SK-N-SH treated with all-trans-retinoic acid at 6 μM for 48 hours (cell line): ENCODE results near the gene SIRPB2.

Experiments used
- ATAC-seq: fragments of 200-7000 bp; cut with Tn5 transposase; 3 replicates; pipeline ENCODE4 v1.9.1; 2020; ENCODE audit warnings: mild to moderate bottlenecking, moderate library complexity
- ARNTL ChIP-seq: fragments of 450-650 bp; formaldehyde crosslinking; IDR thresholded peaks from 2 replicates; pipeline ENCODE4 v1.5.0; 2020; ENCODE audit warnings: low read depth, mild to moderate bottlenecking, moderate library complexity, borderline replicate concordance
- BACH2 ChIP-seq: fragments of 250-450 bp; sonication (Bioruptor Pico); IDR thresholded peaks from 2 replicates; pipeline ENCODE4 v1.9.0; 2021; ENCODE audit warnings: mild to moderate bottlenecking, borderline replicate concordance
- CSDC2 ChIP-seq: fragments of 250-450 bp; sonication (Bioruptor Pico); IDR thresholded peaks from 2 replicates; pipeline ENCODE4 v1.5.0; 2020; ENCODE audit warnings: mild to moderate bottlenecking, moderate library complexity
- ISL1 ChIP-seq: fragments of 250-450 bp; sonication (Bioruptor Pico); IDR thresholded peaks from 2 replicates; pipeline ENCODE4 v2.1.2; 2022; ENCODE audit warnings: mild to moderate bottlenecking, moderate library complexity
- OSR1 ChIP-seq: fragments of 250-450 bp; sonication (Bioruptor Pico); IDR thresholded peaks from 2 replicates; pipeline ENCODE4 v1.8.0; 2022; ENCODE audit warnings: moderate library complexity, mild to moderate bottlenecking, inconsistent platforms
- PPARA ChIP-seq: fragments of 250-450 bp; sonication (Bioruptor Pico); IDR thresholded peaks from 2 replicates; pipeline ENCODE4 v1.5.0; 2020; ENCODE audit warnings: mild to moderate bottlenecking, borderline replicate concordance
- SNAI2 ChIP-seq: fragments of 250-450 bp; sonication (Bioruptor Pico); IDR thresholded peaks from 2 replicates; pipeline ENCODE4 v1.5.0; 2020; ENCODE audit warnings: mild to moderate bottlenecking, moderate library complexity
- ZFP30 ChIP-seq: fragments of 450-650 bp; formaldehyde crosslinking; IDR thresholded peaks from 2 replicates; pipeline ENCODE4 v1.5.0; 2022; ENCODE audit warnings: mild to moderate bottlenecking, moderate library complexity
- ZNF565 ChIP-seq: fragments of 450-650 bp; formaldehyde crosslinking; conservative IDR thresholded peaks from 2 replicates; pipeline ENCODE4 v1.5.0; 2020; ENCODE audit warnings: low read depth, mild to moderate bottlenecking, moderate library complexity
- ZNF70 ChIP-seq: fragments of 450-650 bp; formaldehyde crosslinking; IDR thresholded peaks from 2 replicates; pipeline ENCODE4 v1.5.0; 2020; ENCODE audit warnings: mild to moderate bottlenecking, moderate library complexity
- ZNF8 ChIP-seq: fragments of 450-650 bp; formaldehyde crosslinking; IDR thresholded peaks from 2 replicates; pipeline ENCODE4 v1.5.0; 2020; ENCODE audit warnings: mild to moderate bottlenecking, moderate library complexity
- TF ChIP-seq, protein P1 (sequence below): fragments of 250-450 bp; sonication (Bioruptor Pico); IDR thresholded peaks from 2 replicates; pipeline ENCODE4 v1.8.0; 2020; ENCODE audit warnings: mild to moderate bottlenecking, moderate library complexity, borderline replicate concordance
- TF ChIP-seq, protein P2 (sequence below): fragments of 250-450 bp; sonication (Bioruptor Pico); IDR thresholded peaks from 2 replicates; pipeline ENCODE4 v1.5.1; 2021; ENCODE audit warnings: mild to moderate bottlenecking, moderate library complexity
- TF ChIP-seq, protein P3 (sequence below): fragments of 250-450 bp; sonication (Bioruptor Pico); IDR thresholded peaks from 2 replicates; pipeline ENCODE4 v1.5.0; 2020; ENCODE audit warnings: mild to moderate bottlenecking, moderate library complexity
- TF ChIP-seq, protein P4 (sequence below): fragments of 250-450 bp; sonication (Bioruptor Pico); IDR thresholded peaks from 2 replicates; pipeline ENCODE4 v1.8.0; 2021; ENCODE audit warnings: low read depth, mild to moderate bottlenecking, moderate library complexity, borderline replicate concordance

The SIRPB2 gene

DNA sequence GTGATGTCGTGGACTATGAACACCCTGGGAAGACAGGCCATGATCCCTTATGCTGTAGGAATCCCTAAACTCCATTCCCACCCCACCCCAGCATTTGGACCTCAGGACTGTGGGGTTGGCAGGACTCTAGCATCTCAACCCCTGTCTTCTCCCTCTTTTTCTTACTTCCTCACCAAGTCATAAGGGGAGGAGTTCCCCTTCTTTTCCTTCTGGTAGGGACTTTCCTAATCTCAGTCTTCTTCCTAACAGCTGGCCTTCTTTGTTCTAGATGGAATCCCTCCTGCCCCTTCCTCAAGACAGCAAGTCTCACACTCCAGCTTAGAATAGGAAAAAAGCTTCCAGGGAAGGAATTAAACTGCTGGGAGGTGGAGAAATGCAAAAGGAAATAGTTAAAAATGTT lies 2.3 kb upstream of the SIRPB2 start:
- ATAC-seq, result no peak
- TF ChIP-seq ZFP30 (no peak), BACH2 (no peak), ARNTL (CRISPR knock-in tag) (no peak), ZNF70 (no peak), CSDC2 (CRISPR knock-in tag) (no peak), ZNF565 (CRISPR knock-in tag) (no peak)
- TF ChIP-seq, protein P1, sequence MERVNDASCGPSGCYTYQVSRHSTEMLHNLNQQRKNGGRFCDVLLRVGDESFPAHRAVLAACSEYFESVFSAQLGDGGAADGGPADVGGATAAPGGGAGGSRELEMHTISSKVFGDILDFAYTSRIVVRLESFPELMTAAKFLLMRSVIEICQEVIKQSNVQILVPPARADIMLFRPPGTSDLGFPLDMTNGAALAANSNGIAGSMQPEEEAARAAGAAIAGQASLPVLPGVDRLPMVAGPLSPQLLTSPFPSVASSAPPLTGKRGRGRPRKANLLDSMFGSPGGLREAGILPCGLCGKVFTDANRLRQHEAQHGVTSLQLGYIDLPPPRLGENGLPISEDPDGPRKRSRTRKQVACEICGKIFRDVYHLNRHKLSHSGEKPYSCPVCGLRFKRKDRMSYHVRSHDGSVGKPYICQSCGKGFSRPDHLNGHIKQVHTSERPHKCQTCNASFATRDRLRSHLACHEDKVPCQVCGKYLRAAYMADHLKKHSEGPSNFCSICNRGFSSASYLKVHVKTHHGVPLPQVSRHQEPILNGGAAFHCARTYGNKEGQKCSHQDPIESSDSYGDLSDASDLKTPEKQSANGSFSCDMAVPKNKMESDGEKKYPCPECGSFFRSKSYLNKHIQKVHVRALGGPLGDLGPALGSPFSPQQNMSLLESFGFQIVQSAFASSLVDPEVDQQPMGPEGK (CRISPR knock-in tag), result no peak
- TF ChIP-seq, protein P2, sequence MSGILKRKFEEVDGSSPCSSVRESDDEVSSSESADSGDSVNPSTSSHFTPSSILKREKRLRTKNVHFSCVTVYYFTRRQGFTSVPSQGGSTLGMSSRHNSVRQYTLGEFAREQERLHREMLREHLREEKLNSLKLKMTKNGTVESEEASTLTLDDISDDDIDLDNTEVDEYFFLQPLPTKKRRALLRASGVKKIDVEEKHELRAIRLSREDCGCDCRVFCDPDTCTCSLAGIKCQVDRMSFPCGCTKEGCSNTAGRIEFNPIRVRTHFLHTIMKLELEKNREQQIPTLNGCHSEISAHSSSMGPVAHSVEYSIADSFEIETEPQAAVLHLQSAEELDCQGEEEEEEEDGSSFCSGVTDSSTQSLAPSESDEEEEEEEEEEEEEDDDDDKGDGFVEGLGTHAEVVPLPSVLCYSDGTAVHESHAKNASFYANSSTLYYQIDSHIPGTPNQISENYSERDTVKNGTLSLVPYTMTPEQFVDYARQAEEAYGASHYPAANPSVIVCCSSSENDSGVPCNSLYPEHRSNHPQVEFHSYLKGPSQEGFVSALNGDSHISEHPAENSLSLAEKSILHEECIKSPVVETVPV (CRISPR knock-in tag), result no peak

DNA sequence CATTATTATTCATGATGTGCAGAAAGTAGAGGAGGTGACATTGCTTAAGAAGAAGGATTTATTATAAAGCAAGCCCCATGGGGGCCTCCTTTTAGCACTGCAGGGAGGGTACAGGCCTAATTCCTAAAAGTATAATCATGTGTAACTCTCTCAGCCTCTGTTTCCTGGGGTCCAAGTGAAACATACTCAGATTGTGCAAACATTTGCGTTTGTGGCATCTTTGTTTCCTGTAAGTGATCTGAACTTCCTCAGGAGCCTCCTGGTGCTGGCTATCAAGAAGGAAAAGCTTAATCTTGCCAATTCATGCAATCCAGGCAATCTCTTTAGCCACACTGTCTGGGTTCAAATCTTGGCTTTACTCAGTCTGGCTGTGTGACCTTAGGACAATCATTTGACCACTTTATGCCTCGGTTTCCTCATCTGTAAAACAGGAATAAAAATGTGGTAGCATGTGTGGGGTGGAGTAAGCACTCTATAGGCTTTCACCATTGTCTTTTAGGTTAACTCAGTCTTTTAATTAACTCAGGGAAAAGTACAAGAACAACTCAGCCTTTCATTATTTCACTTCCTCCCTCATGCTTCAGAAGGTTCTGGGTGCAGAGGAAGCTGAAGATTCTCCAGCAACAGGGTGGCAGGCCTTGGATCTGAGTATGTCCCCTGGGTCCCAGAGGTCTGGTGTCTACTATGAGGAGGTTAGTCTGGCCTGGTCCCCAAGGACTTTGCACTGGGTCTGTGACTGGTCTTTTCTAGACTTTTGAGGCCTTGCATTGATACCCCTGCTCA lies 831 bp upstream of the SIRPB2 start:
- no peak for ATAC-seq
- TF ChIP-seq, protein P3, sequence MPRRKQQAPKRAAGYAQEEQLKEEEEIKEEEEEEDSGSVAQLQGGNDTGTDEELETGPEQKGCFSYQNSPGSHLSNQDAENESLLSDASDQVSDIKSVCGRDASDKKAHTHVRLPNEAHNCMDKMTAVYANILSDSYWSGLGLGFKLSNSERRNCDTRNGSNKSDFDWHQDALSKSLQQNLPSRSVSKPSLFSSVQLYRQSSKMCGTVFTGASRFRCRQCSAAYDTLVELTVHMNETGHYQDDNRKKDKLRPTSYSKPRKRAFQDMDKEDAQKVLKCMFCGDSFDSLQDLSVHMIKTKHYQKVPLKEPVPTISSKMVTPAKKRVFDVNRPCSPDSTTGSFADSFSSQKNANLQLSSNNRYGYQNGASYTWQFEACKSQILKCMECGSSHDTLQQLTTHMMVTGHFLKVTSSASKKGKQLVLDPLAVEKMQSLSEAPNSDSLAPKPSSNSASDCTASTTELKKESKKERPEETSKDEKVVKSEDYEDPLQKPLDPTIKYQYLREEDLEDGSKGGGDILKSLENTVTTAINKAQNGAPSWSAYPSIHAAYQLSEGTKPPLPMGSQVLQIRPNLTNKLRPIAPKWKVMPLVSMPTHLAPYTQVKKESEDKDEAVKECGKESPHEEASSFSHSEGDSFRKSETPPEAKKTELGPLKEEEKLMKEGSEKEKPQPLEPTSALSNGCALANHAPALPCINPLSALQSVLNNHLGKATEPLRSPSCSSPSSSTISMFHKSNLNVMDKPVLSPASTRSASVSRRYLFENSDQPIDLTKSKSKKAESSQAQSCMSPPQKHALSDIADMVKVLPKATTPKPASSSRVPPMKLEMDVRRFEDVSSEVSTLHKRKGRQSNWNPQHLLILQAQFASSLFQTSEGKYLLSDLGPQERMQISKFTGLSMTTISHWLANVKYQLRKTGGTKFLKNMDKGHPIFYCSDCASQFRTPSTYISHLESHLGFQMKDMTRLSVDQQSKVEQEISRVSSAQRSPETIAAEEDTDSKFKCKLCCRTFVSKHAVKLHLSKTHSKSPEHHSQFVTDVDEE, result no peak
- TF ChIP-seq, protein P4, sequence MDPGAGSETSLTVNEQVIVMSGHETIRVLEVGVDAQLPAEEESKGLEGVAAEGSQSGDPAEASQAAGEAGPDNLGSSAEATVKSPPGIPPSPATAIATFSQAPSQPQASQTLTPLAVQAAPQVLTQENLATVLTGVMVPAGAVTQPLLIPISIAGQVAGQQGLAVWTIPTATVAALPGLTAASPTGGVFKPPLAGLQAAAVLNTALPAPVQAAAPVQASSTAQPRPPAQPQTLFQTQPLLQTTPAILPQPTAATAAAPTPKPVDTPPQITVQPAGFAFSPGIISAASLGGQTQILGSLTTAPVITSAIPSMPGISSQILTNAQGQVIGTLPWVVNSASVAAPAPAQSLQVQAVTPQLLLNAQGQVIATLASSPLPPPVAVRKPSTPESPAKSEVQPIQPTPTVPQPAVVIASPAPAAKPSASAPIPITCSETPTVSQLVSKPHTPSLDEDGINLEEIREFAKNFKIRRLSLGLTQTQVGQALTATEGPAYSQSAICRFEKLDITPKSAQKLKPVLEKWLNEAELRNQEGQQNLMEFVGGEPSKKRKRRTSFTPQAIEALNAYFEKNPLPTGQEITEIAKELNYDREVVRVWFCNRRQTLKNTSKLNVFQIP (CRISPR knock-in tag), result no peak
- TF ChIP-seq CSDC2 (CRISPR knock-in tag), result no peak
- no peak for TF ChIP-seq OSR1 (CRISPR knock-in tag)

DNA sequence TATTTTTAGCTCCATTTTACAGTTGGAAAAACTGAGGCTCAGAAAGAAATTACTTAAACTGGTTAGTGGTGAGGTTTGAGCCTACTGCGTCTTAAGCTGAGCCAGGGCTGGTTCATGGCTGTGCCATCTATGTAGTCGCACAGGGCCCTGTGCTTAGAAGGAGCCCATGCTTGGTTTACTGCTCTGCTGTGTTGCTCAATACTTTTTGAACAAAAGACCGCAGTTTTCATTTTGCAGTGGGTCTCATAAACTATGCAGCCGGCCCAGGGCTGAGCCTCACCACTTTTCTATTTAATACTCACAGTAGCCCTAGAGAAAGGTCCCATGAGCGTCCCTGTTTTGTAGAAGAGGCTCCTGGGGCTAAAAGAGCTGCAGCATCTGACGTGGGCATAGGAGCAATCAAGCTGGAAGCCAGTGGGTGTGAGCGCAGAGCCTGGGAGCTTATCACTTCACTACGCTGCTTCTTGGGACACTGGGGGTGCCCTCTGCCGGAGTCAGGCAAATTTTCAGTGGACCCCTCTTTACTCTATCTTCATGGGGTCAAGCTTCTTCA lies 501 bp downstream of the SIRPB2 start:
- ATAC-seq, result no peak
- TF ChIP-seq, protein P3, result no peak
- TF ChIP-seq ZNF8 (CRISPR knock-in tag) (no peak), ARNTL (CRISPR knock-in tag) (no peak), PPARA (no peak), ZNF70 (no peak)

DNA sequence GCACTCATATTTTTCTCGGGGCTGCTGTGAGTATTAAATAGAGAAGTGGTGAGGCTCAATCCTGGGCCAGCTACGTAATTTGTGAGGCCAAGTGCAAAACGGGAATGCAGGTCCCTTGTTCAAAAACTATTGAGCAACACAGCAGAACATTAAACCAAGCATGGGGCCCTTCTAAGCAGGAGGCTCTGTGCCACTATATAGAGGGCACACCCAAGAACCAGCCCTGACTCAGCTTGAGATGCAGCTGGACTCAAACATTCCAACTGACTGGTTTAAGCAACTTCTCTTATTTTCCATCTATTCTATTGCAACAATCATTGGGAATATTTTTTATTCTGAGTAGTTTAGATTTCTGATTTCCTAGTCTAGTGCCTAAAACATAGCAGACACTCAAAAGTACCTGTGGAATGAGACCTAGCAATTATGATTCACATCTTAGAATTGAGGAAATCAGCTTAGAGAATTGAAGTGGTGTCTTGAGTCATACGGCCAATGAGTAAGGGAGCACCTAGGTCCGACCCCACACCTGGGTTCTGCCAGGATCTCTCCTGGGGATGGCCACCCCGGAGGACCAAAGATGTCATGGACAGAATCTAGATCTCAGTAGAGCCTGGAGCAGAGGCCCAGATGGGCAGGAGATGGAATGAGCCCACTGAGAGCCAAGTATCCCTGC lies 1.3 kb downstream of the SIRPB2 start:
- TF ChIP-seq ISL1 (CRISPR knock-in tag) (no peak), SNAI2 (CRISPR knock-in tag) (no peak)
- ATAC-seq, result no peak
